Suprapubic skin (tissue), 4 donors: ENCODE data around the gene GPD1L.

Experiments used
- POLR2A ChIP-seq, 2 donors: fragments of 450-650 bp; IDR thresholded peaks; one replicate each; pipeline ENCODE4 v1.6.1; 2017; ENCODE audit warnings: antibody characterized with exemption in 2 of 2, mild to moderate bottlenecking in 2 of 2, moderate library complexity in 2 of 2
- POLR2AphosphoS5 ChIP-seq, 3 donors: sonication (generic); formaldehyde crosslinking; IDR thresholded peaks; one replicate each; pipeline ENCODE4 v1.6.1; 2017; ENCODE audit warnings: antibody characterized with exemption in 3 of 3

- TF ChIP-seq POLR2A (IDR thresholded peaks at IDR 0.05), result no peak
- TF ChIP-seq POLR2AphosphoS5 (IDR thresholded peaks at IDR 0.05), result no peak
Measured at GRCh38 chr3:32203854-32204253, 97.4 kb downstream of the GPD1L start.
